ENCODE measurements around the gene TTC27.

TTC27 gene

GRCh38 chr2:32668254-32668653 is 40.4 kb downstream of the TTC27 start:
- Histone ChIP-seq H3K4me1 (no peaks in the 10 kb centered on the region), H3K27ac (no peak overlapping the region), H3K4me3 (no peak overlapping the region), H3K36me3 (peaks cover 14 to 20% (median 18%) of the 10 kb centered on the region in 3 donors), H3K9me3 (no peaks in the 10 kb centered on the region), H3K27me3 (no peaks in the 10 kb centered on the region)
- TF ChIP-seq CTCF (IDR thresholded peaks at IDR 0.05): no peak
- intact Hi-C loops (cut with DNase I; ENCODE audit: low total_unique reads): no loop called here
- no peak for DNase-seq

GRCh38 chr2:32671885-32672533 is 44.2 kb downstream of the TTC27 start:
- DNase-seq: no peak
- TF ChIP-seq CTCF (IDR thresholded peaks at IDR 0.05): no peak
- no peak overlapping the region for H3K27ac ChIP-seq
- H3K36me3 ChIP-seq: peaks cover 24 to 37% (median 34%) of the 10 kb centered on the region in 3 donors
- H3K4me1 ChIP-seq: no peaks in the 10 kb centered on the region
- intact Hi-C loops (cut with DNase I; ENCODE audit: low total_unique reads): no loop called here
- no peak overlapping the region for H3K4me3 ChIP-seq
- H3K9me3 ChIP-seq: no peaks in the 10 kb centered on the region
- H3K27me3 ChIP-seq: no peaks in the 10 kb centered on the region

- Histone ChIP-seq H3K4me1 (peaks cover 0 to 6% (median 0%) of the 10 kb centered on the region in 4 donors), H3K27ac (no peak overlapping the region), H3K27me3 (no peaks in the 10 kb centered on the region), H3K4me3 (no peak overlapping the region), H3K36me3 (peaks cover 13 to 35% (median 29%) of the 10 kb centered on the region in 3 donors), H3K9me3 (no peaks in the 10 kb centered on the region)
- no peak for DNase-seq
- intact Hi-C loops (cut with DNase I; ENCODE audit: low total_unique reads): no loop called here
- no peak for TF ChIP-seq CTCF (IDR thresholded peaks at IDR 0.05)
Observed at GRCh38 chr2:32678825-32679224, 51.0 kb downstream of the TTC27 start.

- no peak for DNase-seq
- intact Hi-C loops (cut with DNase I; ENCODE audit: low total_unique reads): no loop called here
- H3K9me3 ChIP-seq: no peaks in the 10 kb centered on the region
- no peak overlapping the region for H3K4me3 ChIP-seq
- no peak overlapping the region for H3K27ac ChIP-seq
- H3K27me3 ChIP-seq: no peaks in the 10 kb centered on the region
- no peak for TF ChIP-seq CTCF (IDR thresholded peaks at IDR 0.05)
- H3K36me3 ChIP-seq: peaks cover 4 to 27% (median 15%) of the 10 kb centered on the region in 3 donors
- H3K4me1 ChIP-seq: peaks cover 0 to 6% (median 0%) of the 10 kb centered on the region in 4 donors
Observed at GRCh38 chr2:32680942-32681341, 53.1 kb downstream of the TTC27 start.

GRCh38 chr2:32683520-32684086 is 55.8 kb downstream of the TTC27 start:
- H3K36me3 ChIP-seq: peaks cover 4 to 13% (median 5%) of the 10 kb centered on the region in 3 donors
- DNase-seq: no peak
- no peak overlapping the region for H3K4me3 ChIP-seq
- TF ChIP-seq CTCF (IDR thresholded peaks at IDR 0.05): no peak
- H3K27me3 ChIP-seq: no peaks in the 10 kb centered on the region
- peaks cover 0 to 5% (median 0%) of the 10 kb centered on the region in 4 donors for H3K4me1 ChIP-seq
- H3K27ac ChIP-seq: no peak overlapping the region
- no peaks in the 10 kb centered on the region for H3K9me3 ChIP-seq
- intact Hi-C loops (cut with DNase I; ENCODE audit: low total_unique reads): no loop called here

All from tibial artery (tissue), 4 donors.